Liver (tissue), 9 donors: ENCODE data around the gene KRTAP25-1. TPM values are rescaled to one million over a fixed set of nuclear protein-coding genes. Genes with fewer than 3 reads are reported as not detected.

Experiments used
- DNase-seq: peaks from one replicate; pipeline ENCODE4 v3.0.0-alpha.2; 2017; ENCODE audit warnings: low spot score
- H3K27ac ChIP-seq, 2 donors: one replicate each; pipeline ENCODE4 v1.7.0; 2013; ENCODE audit warnings: inconsistent platforms in 2 of 2, low read length in 2 of 2, control low read depth in 1 of 2, low read depth in 1 of 2, mild to moderate bottlenecking in 1 of 2
- H3K27me3 ChIP-seq, 4 donors: one replicate each; pipeline versions ENCODE4 v1.6.1 to v1.7.0; 2013; ENCODE audit warnings: low read length in 3 of 4, inconsistent platforms in 1 of 4, mild to moderate bottlenecking in 1 of 4, moderate library complexity in 1 of 4; ENCODE audit not compliant: control insufficient read depth in 4 of 4, insufficient read depth in 4 of 4
- H3K36me3 ChIP-seq, 4 donors: one replicate each; pipeline versions ENCODE4 v1.6.1 to v1.7.0; 2013; ENCODE audit warnings: low read length in 3 of 4, mild to moderate bottlenecking in 3 of 4, low read depth in 1 of 4, moderate library complexity in 1 of 4; ENCODE audit not compliant: control insufficient read depth in 4 of 4, insufficient read depth in 3 of 4
- H3K4me1 ChIP-seq, 4 donors: one replicate each; pipeline versions ENCODE4 v1.6.1 to v1.7.0; 2013; ENCODE audit warnings: low read length in 3 of 4, mild to moderate bottlenecking in 3 of 4, moderate library complexity in 1 of 4; ENCODE audit not compliant: control insufficient read depth in 4 of 4, insufficient read depth in 4 of 4
- H3K4me3 ChIP-seq, 3 donors: one replicate each; pipeline versions ENCODE4 v1.6.1 to v1.7.0; 2013; ENCODE audit warnings: low read length in 3 of 3, control low read depth in 1 of 3, low read depth in 1 of 3, mild to moderate bottlenecking in 1 of 3
- H3K9ac ChIP-seq, 2 donors: one replicate each; pipeline ENCODE4 v1.7.0; 2013; ENCODE audit warnings: low read length in 2 of 2, mild to moderate bottlenecking in 2 of 2, moderate library complexity in 2 of 2, control low read depth in 1 of 2, low read depth in 1 of 2
- H3K9me3 ChIP-seq, 4 donors: one replicate each; pipeline versions ENCODE4 v1.6.1 to v1.7.0; 2013; ENCODE audit warnings: low read length in 3 of 4; ENCODE audit not compliant: control insufficient read depth in 4 of 4
- CTCF ChIP-seq: fragments of 150-350 bp; IDR thresholded peaks from 2 replicates; pipeline ENCODE4 v1.5.1; 2017; ENCODE audit warnings: improper control_type of control experiment, low read depth, low read length; ENCODE audit not compliant: missing input control
- EGR1 ChIP-seq, 2 donors: IDR thresholded peaks; 2 replicates each; pipeline ENCODE4 v1.6.1; 2016 to 2018; ENCODE audit warnings: antibody characterized with exemption in 2 of 2, low read depth in 2 of 2
- FOXA1 ChIP-seq: IDR thresholded peaks from 2 replicates; pipeline ENCODE4 v1.6.1; 2016; ENCODE audit warnings: antibody characterized with exemption
- FOXA2 ChIP-seq: IDR thresholded peaks from 2 replicates; pipeline ENCODE4 v1.6.1; 2016; ENCODE audit warnings: antibody characterized with exemption
- GABPA ChIP-seq, 2 donors: IDR thresholded peaks in 1 of 2; conservative IDR thresholded peaks in 1 of 2; 2 replicates each; pipeline ENCODE4 v1.6.1; 2016; ENCODE audit warnings: antibody characterized with exemption in 2 of 2, mild to moderate bottlenecking in 1 of 2, moderate library complexity in 1 of 2
- HNF4A ChIP-seq, 2 donors: conservative IDR thresholded peaks; 2 replicates each; pipeline ENCODE4 v1.6.1; 2016; ENCODE audit warnings: antibody characterized with exemption in 2 of 2, mild to moderate bottlenecking in 2 of 2
- HNF4G ChIP-seq: IDR thresholded peaks from 2 replicates; pipeline ENCODE4 v1.6.1; 2016; ENCODE audit warnings: antibody characterized with exemption
- NR2F2 ChIP-seq: IDR thresholded peaks from 2 replicates; pipeline ENCODE4 v1.6.1; 2016; ENCODE audit warnings: antibody characterized with exemption
- RAD21 ChIP-seq, 2 donors: IDR thresholded peaks; 2 replicates each; pipeline ENCODE4 v1.6.1; 2016; ENCODE audit warnings: antibody characterized with exemption in 2 of 2, mild to moderate bottlenecking in 2 of 2
- REST ChIP-seq: IDR thresholded peaks from 2 replicates; pipeline ENCODE4 v1.6.1; 2016; ENCODE audit warnings: antibody characterized with exemption, mild to moderate bottlenecking
- RXRA ChIP-seq, 2 donors: IDR thresholded peaks; 2 replicates each; pipeline ENCODE4 v1.6.1; 2017 to 2018; ENCODE audit warnings: antibody characterized with exemption in 2 of 2, mild to moderate bottlenecking in 1 of 2
- SP1 ChIP-seq: IDR thresholded peaks from 2 replicates; pipeline ENCODE4 v1.6.1; 2018; ENCODE audit warnings: antibody characterized with exemption, mild to moderate bottlenecking
- TAF1 ChIP-seq: conservative IDR thresholded peaks from 2 replicates; pipeline ENCODE4 v1.6.1; 2016; ENCODE audit warnings: antibody characterized with exemption, mild to moderate bottlenecking
- YY1 ChIP-seq: IDR thresholded peaks from 2 replicates; pipeline ENCODE4 v1.6.1; 2016; ENCODE audit warnings: antibody characterized with exemption, mild to moderate bottlenecking
- WGBS: extraction: QIAGEN DNeasy Blood & Tissue Kit; methylation state at CpG from one replicate; pipeline ENCODE4 v1.1.7; 2013; 5-methylcytosine and 5-hydroxymethylcytosine counted together
- polyA plus RNA-seq, 2 donors: library from polyadenylated mRNA; stranded (reverse) in 1 of 2; unstranded in 1 of 2; fragments of 200-250 nt in 1 of 2; fragments of >200 nt in 1 of 2; fragmentation: Nextera tagmentation in 1 of 2; extraction: Ambion mirVana in 1 of 2; gene quantifications; one replicate each; pipeline versions ENCODE4 v1.2.1 to v1.2.3, GENCODE V29; 2013 to 2015
- total RNA-seq, 2 donors: library from RNA; depleted of rRNA; stranded (reverse); fragments of >200 nt; gene quantifications; one replicate each; pipeline ENCODE4 v1.2.3, GENCODE V29; 2014
- TF ChIP-seq, protein P1 (sequence below): IDR thresholded peaks from 2 replicates; pipeline ENCODE4 v1.6.1; 2016; ENCODE audit warnings: antibody characterized with exemption
- TF ChIP-seq, protein P2 (sequence below): IDR thresholded peaks from 2 replicates; pipeline ENCODE4 v1.6.1; 2016; ENCODE audit warnings: antibody characterized with exemption
- TF ChIP-seq, protein P3 (sequence below): IDR thresholded peaks from 2 replicates; pipeline ENCODE4 v1.6.1; 2016; ENCODE audit warnings: antibody characterized with exemption
- donor health status: healthy.
- donor health status: healthy.
- donor health status: healthy.
- donor health status: healthy.
- donor health status: healthy.

Gene KRTAP25-1
- total and polyA plus RNA-seq, 4 donors, result not detected

DNA sequence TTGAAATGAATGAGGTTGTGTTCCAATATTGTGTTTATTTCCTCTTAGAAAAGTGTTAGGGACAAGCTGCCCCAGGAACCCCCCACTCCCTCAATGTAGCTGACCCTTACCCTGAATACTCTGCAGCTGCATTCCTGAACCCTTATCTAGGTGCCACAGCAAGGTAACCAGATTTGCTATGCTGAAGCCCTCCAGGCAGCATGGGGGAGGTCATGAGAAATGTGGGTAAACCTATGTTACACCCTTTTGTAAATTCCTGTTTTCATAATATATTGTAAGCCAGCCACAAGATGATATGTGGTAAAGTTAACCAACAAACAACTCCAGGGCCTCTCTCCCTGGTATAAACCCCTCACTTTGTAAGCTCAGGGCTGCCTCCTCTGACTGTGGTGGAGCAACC is 45.6 kb downstream of the KRTAP25-1 start:
- TF ChIP-seq, protein P1, sequence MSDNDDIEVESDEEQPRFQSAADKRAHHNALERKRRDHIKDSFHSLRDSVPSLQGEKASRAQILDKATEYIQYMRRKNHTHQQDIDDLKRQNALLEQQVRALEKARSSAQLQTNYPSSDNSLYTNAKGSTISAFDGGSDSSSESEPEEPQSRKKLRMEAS, result no peak
- TF ChIP-seq GABPA (IDR thresholded peaks at IDR 0.05 in 1 of 2, conservative IDR thresholded peaks at IDR 0.05 in 1 of 2), result no peak
- TF ChIP-seq RXRA (IDR thresholded peaks at IDR 0.05), result no peak
- TF ChIP-seq FOXA2, result no peak
- no peak for TF ChIP-seq NR2F2
- TF ChIP-seq YY1, result no peak
- TF ChIP-seq SP1, result no peak
- Histone ChIP-seq H3K4me1 (no peaks in the 10 kb centered on the region), H3K4me3 (no peak overlapping the region), H3K36me3 (no peaks in the 10 kb centered on the region), H3K27me3 (peaks cover 0 to 5% (median 0%) of the 10 kb centered on the region in 4 donors), H3K27ac (no peak overlapping the region), H3K9ac (no peak overlapping the region), H3K9me3 (no peaks in the 10 kb centered on the region)
- DNase-seq, result no peak

- Histone ChIP-seq H3K4me3 (no peak overlapping the region), H3K27ac (no peak overlapping the region), H3K27me3 (peaks cover 0 to 4% (median 0%) of the 10 kb centered on the region in 4 donors), H3K9me3 (no peaks in the 10 kb centered on the region), H3K9ac (no peak overlapping the region), H3K36me3 (no peaks in the 10 kb centered on the region), H3K4me1 (no peaks in the 10 kb centered on the region)
- no peak for TF ChIP-seq CTCF
- TF ChIP-seq YY1, result no peak
- no peak for TF ChIP-seq NR2F2
- TF ChIP-seq, protein P2, sequence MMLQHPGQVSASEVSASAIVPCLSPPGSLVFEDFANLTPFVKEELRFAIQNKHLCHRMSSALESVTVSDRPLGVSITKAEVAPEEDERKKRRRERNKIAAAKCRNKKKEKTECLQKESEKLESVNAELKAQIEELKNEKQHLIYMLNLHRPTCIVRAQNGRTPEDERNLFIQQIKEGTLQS, result no peak
- TF ChIP-seq, protein P1, result no peak
- TF ChIP-seq, protein P3, sequence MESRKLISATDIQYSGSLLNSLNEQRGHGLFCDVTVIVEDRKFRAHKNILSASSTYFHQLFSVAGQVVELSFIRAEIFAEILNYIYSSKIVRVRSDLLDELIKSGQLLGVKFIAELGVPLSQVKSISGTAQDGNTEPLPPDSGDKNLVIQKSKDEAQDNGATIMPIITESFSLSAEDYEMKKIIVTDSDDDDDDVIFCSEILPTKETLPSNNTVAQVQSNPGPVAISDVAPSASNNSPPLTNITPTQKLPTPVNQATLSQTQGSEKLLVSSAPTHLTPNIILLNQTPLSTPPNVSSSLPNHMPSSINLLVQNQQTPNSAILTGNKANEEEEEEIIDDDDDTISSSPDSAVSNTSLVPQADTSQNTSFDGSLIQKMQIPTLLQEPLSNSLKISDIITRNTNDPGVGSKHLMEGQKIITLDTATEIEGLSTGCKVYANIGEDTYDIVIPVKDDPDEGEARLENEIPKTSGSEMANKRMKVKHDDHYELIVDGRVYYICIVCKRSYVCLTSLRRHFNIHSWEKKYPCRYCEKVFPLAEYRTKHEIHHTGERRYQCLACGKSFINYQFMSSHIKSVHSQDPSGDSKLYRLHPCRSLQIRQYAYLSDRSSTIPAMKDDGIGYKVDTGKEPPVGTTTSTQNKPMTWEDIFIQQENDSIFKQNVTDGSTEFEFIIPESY, result no peak
- no peak for TF ChIP-seq EGR1 (IDR thresholded peaks at IDR 0.05; ENCODE audit: low read depth in 2 of 2)
- TF ChIP-seq TAF1, result no peak
- TF ChIP-seq HNF4A (conservative IDR thresholded peaks at IDR 0.05), result no peak
- TF ChIP-seq HNF4G, result no peak
- TF ChIP-seq RXRA (IDR thresholded peaks at IDR 0.05), result no peak
- TF ChIP-seq FOXA1, result no peak
- no peak for TF ChIP-seq RAD21 (IDR thresholded peaks at IDR 0.05)
- no peak for TF ChIP-seq REST
- 69% methylated on average over 3 of the region's 3 CpGs for WGBS
- DNase-seq, result no peak
Measured at GRCh38 chr21:30240661-30241060, 48.7 kb downstream of the KRTAP25-1 start.

Other genes with a start within 250 kb of the KRTAP25-1 start
- gene CLDN17, start 122.7 kb downstream of the KRTAP25-1 start, total RNA-seq, result not detected
- gene CLDN17, start 122.7 kb downstream of the KRTAP25-1 start, polyA plus RNA-seq, result not detected
- gene CLDN8, start 73.4 kb downstream of the KRTAP25-1 start, total RNA-seq, result not detected
- under 1 TPM in 1 of 2 donors, not detected in 1; 0.10 TPM for gene CLDN8, start 73.4 kb downstream of the KRTAP25-1 start, polyA plus RNA-seq
- gene KRTAP24-1, start 6.6 kb downstream of the KRTAP25-1 start, total RNA-seq, result not detected
- not detected for gene KRTAP24-1, start 6.6 kb downstream of the KRTAP25-1 start, polyA plus RNA-seq
- not detected for gene KRTAP26-1, start 30.8 kb upstream of the KRTAP25-1 start, total RNA-seq
- gene KRTAP26-1, start 30.8 kb upstream of the KRTAP25-1 start, polyA plus RNA-seq, result not detected
- gene KRTAP27-1, start 48.2 kb upstream of the KRTAP25-1 start, total RNA-seq, result not detected
- gene KRTAP27-1, start 48.2 kb upstream of the KRTAP25-1 start, polyA plus RNA-seq, result not detected
- not detected for gene KRTAP23-1, start 59.1 kb upstream of the KRTAP25-1 start, total RNA-seq
- gene KRTAP23-1, start 59.1 kb upstream of the KRTAP25-1 start, polyA plus RNA-seq, result not detected
- not detected for gene KRTAP13-2, start 82.8 kb upstream of the KRTAP25-1 start, total RNA-seq
- not detected for gene KRTAP13-2, start 82.8 kb upstream of the KRTAP25-1 start, polyA plus RNA-seq
- not detected for gene KRTAP13-1, start 106.5 kb upstream of the KRTAP25-1 start, total RNA-seq
- not detected for gene KRTAP13-1, start 106.5 kb upstream of the KRTAP25-1 start, polyA plus RNA-seq
- not detected for gene KRTAP13-3, start 136.4 kb upstream of the KRTAP25-1 start, total RNA-seq
- gene KRTAP13-3, start 136.4 kb upstream of the KRTAP25-1 start, polyA plus RNA-seq, result not detected
- gene KRTAP13-4, start 140.7 kb upstream of the KRTAP25-1 start, total RNA-seq, result not detected
- gene KRTAP13-4, start 140.7 kb upstream of the KRTAP25-1 start, polyA plus RNA-seq, result not detected
- not detected for gene KRTAP15-1, start 150.8 kb upstream of the KRTAP25-1 start, total RNA-seq
- gene KRTAP15-1, start 150.8 kb upstream of the KRTAP25-1 start, polyA plus RNA-seq, result not detected
- not detected for gene KRTAP19-1, start 190.9 kb upstream of the KRTAP25-1 start, total RNA-seq
- gene KRTAP19-1, start 190.9 kb upstream of the KRTAP25-1 start, polyA plus RNA-seq, result not detected
- gene KRTAP19-2, start 197.9 kb upstream of the KRTAP25-1 start, total RNA-seq, result not detected
- not detected for gene KRTAP19-2, start 197.9 kb upstream of the KRTAP25-1 start, polyA plus RNA-seq
- gene KRTAP19-3, start 202.5 kb upstream of the KRTAP25-1 start, total RNA-seq, result not detected
- gene KRTAP19-3, start 202.5 kb upstream of the KRTAP25-1 start, polyA plus RNA-seq, result not detected
- not detected for gene KRTAP19-4, start 207.7 kb upstream of the KRTAP25-1 start, total RNA-seq
- gene KRTAP19-4, start 207.7 kb upstream of the KRTAP25-1 start, polyA plus RNA-seq, result not detected
- gene KRTAP19-5, start 212.6 kb upstream of the KRTAP25-1 start, total RNA-seq, result not detected
- gene KRTAP19-5, start 212.6 kb upstream of the KRTAP25-1 start, polyA plus RNA-seq, result not detected